Measurements from ENCODE around the gene GABRP. TPM values are rescaled to one million over a fixed set of nuclear protein-coding genes. Genes with fewer than 3 reads are reported as not detected.

GABRP gene
- total RNA-seq, 1 experiment from 2014 or later: 1.5 TPM

DNA sequence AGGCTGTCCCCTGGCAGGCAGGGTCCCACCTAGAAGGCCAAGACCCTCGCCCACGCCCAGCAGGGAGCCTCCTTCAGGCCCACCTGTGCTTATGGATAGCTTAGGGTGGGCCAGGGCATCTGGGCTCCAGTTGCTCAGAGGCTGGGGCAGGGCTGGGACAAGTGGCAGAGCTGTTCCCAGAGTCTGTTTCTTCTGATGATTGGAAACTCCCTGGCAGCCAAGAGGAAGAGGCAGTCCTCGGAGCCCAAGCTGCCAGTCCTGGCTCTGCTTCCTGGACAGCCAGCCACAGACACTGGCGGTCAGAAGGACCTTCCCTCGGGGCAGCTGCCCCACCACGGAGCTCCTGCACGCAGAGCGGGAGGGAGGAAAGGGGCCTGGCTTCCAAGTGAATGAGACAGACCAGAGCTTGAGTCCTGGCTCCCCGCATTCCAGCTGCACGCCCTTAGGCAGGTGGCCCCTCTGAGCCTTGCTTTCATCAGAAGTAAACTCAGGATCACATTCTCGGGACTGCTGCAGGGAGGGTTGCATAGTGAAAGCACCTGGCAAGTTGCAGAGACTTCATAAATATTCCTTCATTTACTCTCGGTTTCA is 37.9 kb upstream of the GABRP start:
- Histone ChIP-seq H2AFZ (ENCODE audit: low read length) (no peak overlapping the region), H3K4me1 (ENCODE audit: insufficient read depth, low read length) (peaks cover 6% of the 10 kb centered on the region; the same call in 1 of the 2 replicates), H3K9me3 (ENCODE audit: control insufficient read depth, low read depth, low read length) (no peaks in the 10 kb centered on the region), H2BK15ac (ENCODE audit: low read depth, low read length) (no peak overlapping the region), H3K4ac (ENCODE audit: low read depth, low read length) (no peak overlapping the region; the same call in 1 of the 2 replicates), H4K8ac (replicated peaks; ENCODE audit: insufficient read length, low read depth, low read length) (no peak overlapping the region), H3K9ac (ENCODE audit: extremely low read depth, insufficient read length, low read length) (no peak overlapping the region), H2AK5ac (ENCODE audit: insufficient read length, low read length) (no peak overlapping the region), H2BK12ac (ENCODE audit: insufficient read length, low read depth, low read length) (peak overlapping the region; percentile 91), H4K91ac (ENCODE audit: insufficient read length, low read depth, low read length) (peak overlapping the region; percentile 97), H3K79me1 (ENCODE audit: insufficient read depth, low read depth, low read length, poor library complexity, severe bottlenecking) (no peaks in the 10 kb centered on the region), H3K14ac (ENCODE audit: insufficient read depth, low read length) (peak overlapping the region; percentile 10), H3K4me2 (ENCODE audit: insufficient read depth, insufficient read length, low read length) (no peak overlapping the region), H3K23ac (ENCODE audit: insufficient read length, low read depth, low read length) (no peak overlapping the region), H4K20me1 (ENCODE audit: control insufficient read depth, insufficient read depth, insufficient read length) (no peaks in the 10 kb centered on the region), H3T11ph (ENCODE audit: low read length) (peak overlapping the region; percentile 57), H2BK5ac (ENCODE audit: insufficient read length, low read length) (no peak overlapping the region), H3K18ac (ENCODE audit: insufficient read length, low read depth, low read length) (peak overlapping the region; percentile 85), H3K56ac (ENCODE audit: insufficient read length, low read depth, low read length) (no peak overlapping the region), H3K27ac (ENCODE audit: insufficient read length, low read depth, low read length) (peak overlapping the region; percentile 63), H3K23me2 (ENCODE audit: insufficient read length, low read depth, low read length, poor library complexity, severe bottlenecking) (peaks cover 4% of the 10 kb centered on the region), H4K5ac (ENCODE audit: insufficient read length, low read depth, low read length) (no peak overlapping the region), H3K79me2 (ENCODE audit: insufficient read depth, low read length) (no peaks in the 10 kb centered on the region), H2BK20ac (ENCODE audit: low read depth, low read length, poor library complexity, severe bottlenecking) (no peak overlapping the region), H3K27me3 (ENCODE audit: insufficient read depth, low read length) (no peaks in the 10 kb centered on the region), H2BK120ac (ENCODE audit: low read depth, low read length, poor library complexity, severe bottlenecking) (no peak overlapping the region)
- Mint-ChIP-seq H3K36me3 (ENCODE audit: insufficient read depth in 1 of 3, low read depth in 3 of 3) (peaks cover 0 to 7% (median 2%) of the 10 kb centered on the region in 3 experiments; a peak in 3 of 7 replicates), H3K27ac (peak overlapping the region; percentile 87 to 96 (median 95); a peak in 5 of 7 replicates), H3K4me1 (peaks cover 54 to 57% of the 10 kb centered on the region in 2 experiments), H3K27me3 (ENCODE audit: low read depth) (peaks cover 13% of the 10 kb centered on the region), H3K9me3 (peaks cover 0 to 8% of the 10 kb centered on the region in 2 experiments; a peak in 3 of 5 replicates), H3K4me3 (0 out of 5 replicates have a peak overlapping the region, but pooled peaks of 1 of the 2 experiments have one; percentile 26)
- TF ChIP-seq CTCF (conservative IDR thresholded peaks at IDR 0.05): no peak
- WGBS (ENCODE audit: extremely low coverage, insufficient read length, low lambda C conversion rate): no CpG with 5 or more reads among the region's 12 CpGs
- DNase-seq: peak; percentile 91
